Mesenchymal stem cell (in vitro differentiated cells and primary cell): ENCODE results near the gene ADAMTSL5.
A peak's percentile ranks its signal among the peaks of the same experiment; 100 is the strongest.

Experiments used
- DNase-seq: peaks from one replicate; pipeline ENCODE4 v3.0.0-alpha.2; 2013
- H2AFZ ChIP-seq: one replicate; pipeline ENCODE4 v1.6.1; 2013; ENCODE audit warnings: low read depth, mild to moderate bottlenecking, control low read depth, inconsistent platforms, low read length, moderate library complexity
- H2AK5ac ChIP-seq: 2 replicates; pipeline ENCODE4 v1.6.1; 2013; ENCODE audit warnings: low read length, moderate library complexity, mild to moderate bottlenecking, inconsistent platforms; ENCODE audit not compliant: severe bottlenecking
- H2BK120ac ChIP-seq: one replicate; pipeline ENCODE4 v1.6.1; 2013; ENCODE audit warnings: low read depth, mild to moderate bottlenecking, inconsistent platforms, low read length, moderate library complexity
- H2BK12ac ChIP-seq, 2 experiments: one replicate each; pipeline ENCODE4 v1.6.1; 2013; ENCODE audit warnings: inconsistent platforms in 2 of 2, low read length in 2 of 2, mild to moderate bottlenecking in 2 of 2, moderate library complexity in 2 of 2, control low read depth in 1 of 2
- H2BK15ac ChIP-seq: one replicate; pipeline ENCODE4 v1.6.1; 2013; ENCODE audit warnings: mild to moderate bottlenecking, low read depth, inconsistent platforms; ENCODE audit not compliant: poor library complexity, severe bottlenecking
- H2BK5ac ChIP-seq: 2 replicates; pipeline ENCODE4 v1.6.1; 2013; ENCODE audit warnings: low read depth, mild to moderate bottlenecking, low read length, control low read depth, inconsistent platforms; ENCODE audit not compliant: poor library complexity, severe bottlenecking
- H3K14ac ChIP-seq, 2 experiments: one replicate each; pipeline ENCODE4 v1.6.1; 2013; ENCODE audit warnings: inconsistent platforms in 2 of 2, low read length in 2 of 2, control low read depth in 1 of 2, mild to moderate bottlenecking in 1 of 2, moderate library complexity in 1 of 2
- H3K18ac ChIP-seq, 2 experiments: one replicate each; pipeline ENCODE4 v1.6.1; 2013; ENCODE audit warnings: inconsistent platforms in 2 of 2, low read length in 2 of 2, control low read depth in 1 of 2, low read depth in 1 of 2, mild to moderate bottlenecking in 1 of 2
- H3K23ac ChIP-seq, 2 experiments: one replicate each; pipeline ENCODE4 v1.6.1; 2013; ENCODE audit warnings: inconsistent platforms in 2 of 2, low read length in 2 of 2, mild to moderate bottlenecking in 2 of 2, moderate library complexity in 2 of 2, control low read depth in 1 of 2
- H3K27ac ChIP-seq: 2 replicates; pipeline ENCODE4 v1.5.1; 2013; ENCODE audit warnings: mild to moderate bottlenecking, moderate library complexity, low read length, control low read depth, inconsistent platforms; ENCODE audit not compliant: poor library complexity, severe bottlenecking
- H3K27me3 ChIP-seq, 2 experiments: 2 replicates each; pipeline versions ENCODE4 v1.6.1 to v1.7.0; 2013; ENCODE audit warnings: low read length in 2 of 2, mild to moderate bottlenecking in 2 of 2, moderate library complexity in 2 of 2, control low read depth in 1 of 2, inconsistent platforms in 1 of 2; ENCODE audit not compliant: control insufficient read depth in 1 of 2, insufficient read depth in 1 of 2
- H3K36me3 ChIP-seq, 2 experiments: 2 replicates each; pipeline versions ENCODE4 v1.6.1 to v1.7.0; 2013; ENCODE audit warnings: low read length in 2 of 2, control low read depth in 1 of 2, inconsistent platforms in 1 of 2, low read depth in 1 of 2, mild to moderate bottlenecking in 1 of 2; ENCODE audit not compliant: insufficient read depth in 2 of 2, control insufficient read depth in 1 of 2
- H3K4ac ChIP-seq, 2 experiments: one replicate each; pipeline ENCODE4 v1.6.1; 2013; ENCODE audit warnings: inconsistent platforms in 2 of 2, low read length in 2 of 2, mild to moderate bottlenecking in 2 of 2, moderate library complexity in 2 of 2, control low read depth in 1 of 2, low read depth in 1 of 2
- H3K4me1 ChIP-seq: 2 replicates; pipeline ENCODE4 v1.6.1; 2013; ENCODE audit warnings: low read depth, low read length, control low read depth; ENCODE audit not compliant: control insufficient read depth, insufficient read depth
- H3K4me2 ChIP-seq: 2 replicates; pipeline ENCODE4 v1.6.1; 2013; ENCODE audit warnings: low read length, mild to moderate bottlenecking, inconsistent platforms; ENCODE audit not compliant: poor library complexity, severe bottlenecking
- H3K4me3 ChIP-seq, 2 experiments: 2 replicates each; pipeline versions ENCODE4 v1.5.1 to v1.7.0; 2013; ENCODE audit warnings: low read length in 2 of 2, mild to moderate bottlenecking in 2 of 2, control low read depth in 1 of 2, low read depth in 1 of 2; ENCODE audit not compliant: insufficient read depth in 1 of 2
- H3K79me1 ChIP-seq: replicated peaks from 2 replicates; pipeline ENCODE4 v1.6.1; 2013; ENCODE audit warnings: mild to moderate bottlenecking, control low read depth, low read length, inconsistent platforms; ENCODE audit not compliant: poor library complexity, severe bottlenecking
- H3K9ac ChIP-seq: 2 replicates; pipeline ENCODE4 v1.7.0; 2013; ENCODE audit warnings: mild to moderate bottlenecking, low read length, moderate library complexity
- H3K9me3 ChIP-seq: 2 replicates; pipeline ENCODE4 v1.7.0; 2013; ENCODE audit warnings: mild to moderate bottlenecking, low read length; ENCODE audit not compliant: control insufficient read depth
- H4K8ac ChIP-seq: one replicate; pipeline ENCODE4 v1.6.1; 2013; ENCODE audit warnings: inconsistent platforms, mild to moderate bottlenecking, low read length, moderate library complexity
- H4K91ac ChIP-seq: one replicate; pipeline ENCODE4 v1.6.1; 2013; ENCODE audit warnings: mild to moderate bottlenecking, low read length, inconsistent platforms
- WGBS: methylation state at CpG from one replicate; pipeline ENCODE4 v1.1.7; 2013; ENCODE audit warnings: mixed read lengths; 5-methylcytosine and 5-hydroxymethylcytosine counted together

Gene ADAMTSL5

GRCh38 chr19:1466018-1466460, 46.8 kb downstream of the ADAMTSL5 start:
- Histone ChIP-seq H2BK12ac (no peak overlapping the region), H3K27ac (no peak overlapping the region), H3K4ac (no peak overlapping the region), H2BK120ac (no peak overlapping the region), H4K91ac (peak overlapping the region; percentile 27), H2AK5ac (no peak overlapping the region), H3K18ac (no peak overlapping the region), H3K4me1 (peaks cover 55% of the 10 kb centered on the region), H3K27me3 (peaks cover 20 to 48% of the 10 kb centered on the region in 2 experiments), H3K9ac (no peak overlapping the region), H3K9me3 (no peaks in the 10 kb centered on the region), H2AFZ (no peak overlapping the region), H3K14ac (no peak overlapping the region), H3K4me3 (no peak overlapping the region), H3K4me2 (no peak overlapping the region), H2BK5ac (no peak overlapping the region), H2BK15ac (no peak overlapping the region), H3K36me3 (peaks cover 0 to 20% of the 10 kb centered on the region in 2 experiments), H4K8ac (peak overlapping the region; percentile 13), H3K79me1 (peaks cover 11% of the 10 kb centered on the region), H3K23ac (no peak overlapping the region)
- DNase-seq = no peak
- WGBS = 61% methylated on average over 41 of the region's 41 CpGs

- Histone ChIP-seq H3K4me3 (peak overlapping the region in 1 of 2 experiments; percentile 40), H3K4me1 (peaks cover 49% of the 10 kb centered on the region), H2BK120ac (no peak overlapping the region), H3K4ac (no peak overlapping the region), H2AK5ac (no peak overlapping the region), H4K91ac (peak overlapping the region; percentile 68), H2BK5ac (no peak overlapping the region), H3K36me3 (peaks cover 0 to 27% of the 10 kb centered on the region in 2 experiments), H3K9ac (no peak overlapping the region), H3K18ac (no peak overlapping the region), H3K4me2 (peak overlapping the region; percentile 31), H2BK12ac (no peak overlapping the region), H2BK15ac (no peak overlapping the region), H4K8ac (no peak overlapping the region), H3K14ac (no peak overlapping the region), H3K27ac (no peak overlapping the region), H3K23ac (no peak overlapping the region), H3K9me3 (no peaks in the 10 kb centered on the region), H3K79me1 (peaks cover 11% of the 10 kb centered on the region), H3K27me3 (peaks cover 14 to 42% of the 10 kb centered on the region in 2 experiments), H2AFZ (no peak overlapping the region)
- WGBS = 31% methylated on average over 83 of the region's 83 CpGs
- peak; percentile 63 for DNase-seq
These were observed 47.4 kb downstream of the ADAMTSL5 start for GRCh38 chr19:1465191-1466016.

- peaks cover 22 to 38% of the 10 kb centered on the region in 2 experiments for H3K27me3 ChIP-seq
- peaks cover 8% of the 10 kb centered on the region for H3K79me1 ChIP-seq
- no peak overlapping the region for H2BK15ac ChIP-seq
- WGBS = 91% methylated on average over 24 of the region's 24 CpGs
- no peak overlapping the region for H3K23ac ChIP-seq
- no peak for DNase-seq
- no peak overlapping the region for H3K9ac ChIP-seq
- no peak overlapping the region for H4K91ac ChIP-seq
- H3K4me1 ChIP-seq = peaks cover 17% of the 10 kb centered on the region
- H4K8ac ChIP-seq = no peak overlapping the region
- H3K18ac ChIP-seq = no peak overlapping the region
- H2AFZ ChIP-seq = no peak overlapping the region
- no peak overlapping the region for H2BK5ac ChIP-seq
- no peak overlapping the region for H2BK120ac ChIP-seq
- no peak overlapping the region for H3K4me3 ChIP-seq
- no peak overlapping the region for H3K27ac ChIP-seq
- H3K4me2 ChIP-seq = no peak overlapping the region
- no peak overlapping the region for H3K14ac ChIP-seq
- H2BK12ac ChIP-seq = no peak overlapping the region
- H3K9me3 ChIP-seq = no peaks in the 10 kb centered on the region
- H3K4ac ChIP-seq = no peak overlapping the region
- H3K36me3 ChIP-seq = peaks cover 0 to 35% of the 10 kb centered on the region in 2 experiments
- no peak overlapping the region for H2AK5ac ChIP-seq
These were observed 51.0 kb downstream of the ADAMTSL5 start for GRCh38 chr19:1461862-1462261.

- H4K91ac ChIP-seq = no peak overlapping the region
- H3K9me3 ChIP-seq = no peaks in the 10 kb centered on the region
- H3K36me3 ChIP-seq = peaks cover 0 to 23% of the 10 kb centered on the region in 2 experiments
- no peak overlapping the region for H2AFZ ChIP-seq
- no peak overlapping the region for H3K14ac ChIP-seq
- no peak overlapping the region for H3K18ac ChIP-seq
- no peak overlapping the region for H2BK15ac ChIP-seq
- no peak overlapping the region for H2AK5ac ChIP-seq
- H3K4ac ChIP-seq = no peak overlapping the region
- H4K8ac ChIP-seq = no peak overlapping the region
- H2BK12ac ChIP-seq = no peak overlapping the region
- H2BK120ac ChIP-seq = no peak overlapping the region
- no peak overlapping the region for H3K4me3 ChIP-seq
- no peak overlapping the region for H3K4me2 ChIP-seq
- no peak overlapping the region for H3K27ac ChIP-seq
- no peak overlapping the region for H3K23ac ChIP-seq
- H2BK5ac ChIP-seq = no peak overlapping the region
- H3K79me1 ChIP-seq = peaks cover 2% of the 10 kb centered on the region
- no peak for DNase-seq
- WGBS = 90% methylated on average over 36 of the region's 36 CpGs
- H3K27me3 ChIP-seq = peaks cover 25 to 38% of the 10 kb centered on the region in 2 experiments
- H3K9ac ChIP-seq = no peak overlapping the region
- peaks cover 8% of the 10 kb centered on the region for H3K4me1 ChIP-seq
These were observed 52.5 kb downstream of the ADAMTSL5 start for GRCh38 chr19:1460033-1460995.
